SU-DHL-6 (cell line): Measurements from ENCODE around the gene NET1.

Experiments used
- H2AFZ ChIP-seq: fragments of 200-600 bp; sonication (generic); 2 replicates; pipeline ENCODE4 v1.6.1; 2014; ENCODE audit warnings: low read depth, mild to moderate bottlenecking, moderate library complexity, mixed read lengths, antibody characterized with exemption, low read length; ENCODE audit not compliant: severe bottlenecking
- H3F3A ChIP-seq: fragments of 200-600 bp; shearing (Covaris generic); 2 replicates; pipeline ENCODE4 v1.6.0; 2016; ENCODE audit warnings: antibody characterized with exemption, mild to moderate bottlenecking; ENCODE audit not compliant: insufficient read depth
- H3K27ac ChIP-seq: fragments of 200-600 bp; sonication (generic); 2 replicates; pipeline ENCODE4 v1.5.1; 2016; ENCODE audit warnings: low read depth, mild to moderate bottlenecking, low read length, moderate library complexity, mixed read lengths
- H3K27me3 ChIP-seq: fragments of 200-600 bp; sonication (generic), shearing (Covaris generic); 2 replicates; pipeline ENCODE4 v1.6.0; 2014; ENCODE audit warnings: mild to moderate bottlenecking, low read length
- H3K36me3 ChIP-seq: fragments of 200-600 bp; sonication (generic); 2 replicates; pipeline ENCODE4 v1.6.1; 2014; ENCODE audit warnings: mild to moderate bottlenecking, low read length, mixed read lengths
- H3K4me2 ChIP-seq: fragments of 300-600, 200-600 bp; shearing (Covaris generic), sonication (generic); 2 replicates; pipeline ENCODE4 v1.6.0; 2014; ENCODE audit warnings: low read length, low read depth, mild to moderate bottlenecking; ENCODE audit not compliant: poor library complexity, severe bottlenecking
- H3K4me3 ChIP-seq: fragments of 200-600 bp; sonication (generic); 2 replicates; pipeline ENCODE4 v1.5.1; 2014; ENCODE audit warnings: antibody characterized with exemption, low read length, mild to moderate bottlenecking, mixed read lengths; ENCODE audit not compliant: insufficient read depth, poor library complexity, severe bottlenecking
- H3K79me2 ChIP-seq: fragments of 200-600 bp; sonication (generic); 2 replicates; pipeline ENCODE4 v1.6.1; 2014; ENCODE audit warnings: mild to moderate bottlenecking, low read length, moderate library complexity; ENCODE audit not compliant: insufficient read depth
- H3K9ac ChIP-seq: fragments of 200-600 bp; sonication (generic); 2 replicates; pipeline ENCODE4 v1.7.0; 2014; ENCODE audit warnings: mild to moderate bottlenecking, low read length
- H3K9me2 ChIP-seq: fragments of 200-600 bp; sonication (generic); replicated peaks from 2 replicates; pipeline ENCODE4 v1.6.1; 2014; ENCODE audit warnings: low read length; ENCODE audit not compliant: insufficient read depth
- H3K9me3 ChIP-seq: fragments of 200-600 bp; sonication (generic); 2 replicates; pipeline ENCODE4 v1.6.1; 2014; ENCODE audit warnings: low read length, mixed read lengths; ENCODE audit not compliant: insufficient read depth
- H4K20me1 ChIP-seq: fragments of 200-600 bp; sonication (generic); 2 replicates; pipeline ENCODE4 v1.6.1; 2014; ENCODE audit warnings: low read depth, mild to moderate bottlenecking, antibody characterized with exemption, low read length, moderate library complexity, mixed read lengths
- EZH2phosphoT487 ChIP-seq: fragments of 200-600 bp; sonication (generic), shearing (Covaris generic); conservative IDR thresholded peaks from 2 replicates; pipeline ENCODE4 v1.6.1; 2018; ENCODE audit warnings: mild to moderate bottlenecking, antibody characterized with exemption, low read length, moderate library complexity, mixed read lengths
- TF ChIP-seq, protein P1 (sequence below): fragments of 200-600 bp; sonication (generic); IDR thresholded peaks from one replicate; pipeline ENCODE4 v1.5.1; 2017; ENCODE audit warnings: antibody characterized with exemption, mild to moderate bottlenecking, low read length, moderate library complexity; ENCODE audit not compliant: insufficient read depth, poor library complexity, severe bottlenecking

NET1 gene

GRCh38 chr10:5485290-5485689, 72.9 kb downstream of the NET1 start:
- Histone ChIP-seq H3K4me3 (no peak overlapping the region), H3K36me3 (no peaks in the 10 kb centered on the region), H3K9ac (no peak overlapping the region), H3K27ac (no peak overlapping the region), H4K20me1 (no peaks in the 10 kb centered on the region), H3F3A (no peaks in the 10 kb centered on the region), H3K27me3 (no peaks in the 10 kb centered on the region), H3K9me3 (no peaks in the 10 kb centered on the region), H3K4me2 (no peak overlapping the region), H3K79me2 (no peaks in the 10 kb centered on the region), H2AFZ (no peak overlapping the region), H3K9me2 (no peaks in the 10 kb centered on the region)
- TF ChIP-seq, protein P1, sequence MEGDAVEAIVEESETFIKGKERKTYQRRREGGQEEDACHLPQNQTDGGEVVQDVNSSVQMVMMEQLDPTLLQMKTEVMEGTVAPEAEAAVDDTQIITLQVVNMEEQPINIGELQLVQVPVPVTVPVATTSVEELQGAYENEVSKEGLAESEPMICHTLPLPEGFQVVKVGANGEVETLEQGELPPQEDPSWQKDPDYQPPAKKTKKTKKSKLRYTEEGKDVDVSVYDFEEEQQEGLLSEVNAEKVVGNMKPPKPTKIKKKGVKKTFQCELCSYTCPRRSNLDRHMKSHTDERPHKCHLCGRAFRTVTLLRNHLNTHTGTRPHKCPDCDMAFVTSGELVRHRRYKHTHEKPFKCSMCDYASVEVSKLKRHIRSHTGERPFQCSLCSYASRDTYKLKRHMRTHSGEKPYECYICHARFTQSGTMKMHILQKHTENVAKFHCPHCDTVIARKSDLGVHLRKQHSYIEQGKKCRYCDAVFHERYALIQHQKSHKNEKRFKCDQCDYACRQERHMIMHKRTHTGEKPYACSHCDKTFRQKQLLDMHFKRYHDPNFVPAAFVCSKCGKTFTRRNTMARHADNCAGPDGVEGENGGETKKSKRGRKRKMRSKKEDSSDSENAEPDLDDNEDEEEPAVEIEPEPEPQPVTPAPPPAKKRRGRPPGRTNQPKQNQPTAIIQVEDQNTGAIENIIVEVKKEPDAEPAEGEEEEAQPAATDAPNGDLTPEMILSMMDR = no peak
- TF ChIP-seq EZH2phosphoT487 = no peak

GRCh38 chr10:5485948-5486852, 73.8 kb downstream of the NET1 start:
- Histone ChIP-seq H3K79me2 (no peaks in the 10 kb centered on the region), H3K27ac (no peak overlapping the region), H3K4me3 (no peak overlapping the region), H3K9me3 (no peaks in the 10 kb centered on the region), H2AFZ (no peak overlapping the region), H3K9ac (no peak overlapping the region), H3K9me2 (no peaks in the 10 kb centered on the region), H3F3A (no peaks in the 10 kb centered on the region), H3K4me2 (no peak overlapping the region), H3K27me3 (no peaks in the 10 kb centered on the region), H3K36me3 (no peaks in the 10 kb centered on the region), H4K20me1 (no peaks in the 10 kb centered on the region)
- TF ChIP-seq, protein P1 = no peak
- no peak for TF ChIP-seq EZH2phosphoT487

- Histone ChIP-seq H3K79me2 (no peaks in the 10 kb centered on the region), H3K9me3 (no peaks in the 10 kb centered on the region), H3K9me2 (no peaks in the 10 kb centered on the region), H3K4me3 (no peak overlapping the region), H3F3A (no peaks in the 10 kb centered on the region), H3K27ac (no peak overlapping the region), H4K20me1 (no peaks in the 10 kb centered on the region), H3K36me3 (no peaks in the 10 kb centered on the region), H3K4me2 (no peak overlapping the region), H3K9ac (no peak overlapping the region), H2AFZ (no peak overlapping the region), H3K27me3 (no peaks in the 10 kb centered on the region)
- TF ChIP-seq, protein P1 = no peak
- no peak for TF ChIP-seq EZH2phosphoT487
Measured at GRCh38 chr10:5486853-5487235, 74.5 kb downstream of the NET1 start.
